ENCODE results near the gene TNS3. TPM values are rescaled to one million over a fixed set of nuclear protein-coding genes. Genes with fewer than 3 reads are reported as not detected.

TNS3 gene
- total and polyA plus RNA-seq, 2 donors (not counting 1 experiment from before 2014, with no cell fraction given): 11.4 to 77.5 TPM

GRCh38 chr7:47369736-47370135, 212.2 kb downstream of the TNS3 start:
- H3K9me3 Mint-ChIP-seq (ENCODE audit: insufficient read depth): no peaks in the 10 kb centered on the region
- no peaks in the 10 kb centered on the region for H4K20me1 ChIP-seq (ENCODE audit: control insufficient read depth, insufficient read depth, low read length, poor library complexity, severe bottlenecking)
- 100% methylated on average over 2 of the region's 3 CpGs for WGBS (ENCODE audit: insufficient coverage)

More at GRCh38 chr7:47369736-47370135, 212.2 kb downstream of the TNS3 start:
- Histone ChIP-seq H2AFZ (ENCODE audit: insufficient read depth, low read depth, low read length, poor library complexity, severe bottlenecking) (no peak overlapping the region), H3K27me3 (replicated peaks in 1 of 4; ENCODE audit: control extremely low read depth in 1 of 4, control insufficient read depth in 3 of 4, insufficient read depth in 4 of 4, low read length in 3 of 4) (no peaks in the 10 kb centered on the region), H3K9ac (ENCODE audit: low read length) (no peak overlapping the region), H3K4me1 (ENCODE audit: control insufficient read depth in 2 of 2, insufficient read depth in 2 of 2, low read length in 2 of 2) (no peaks in the 10 kb centered on the region), H3K79me2 (ENCODE audit: control insufficient read depth, insufficient read depth, low read length) (no peaks in the 10 kb centered on the region), H3K36me3 (replicated peaks in 1 of 2; ENCODE audit: control extremely low read depth in 1 of 2, control insufficient read depth in 1 of 2, extremely low read depth in 1 of 2, insufficient read depth in 2 of 2, low read length in 1 of 2) (peaks cover 0 to 25% of the 10 kb centered on the region in 2 experiments), H3K27ac (ENCODE audit: low read length in 2 of 2) (no peak overlapping the region), H3K9me3 (ENCODE audit: control extremely low read depth in 1 of 3, control insufficient read depth in 2 of 3, insufficient read depth in 1 of 3, low read length in 2 of 3) (peaks cover 0 to 2% (median 0%) of the 10 kb centered on the region in 3 donors), H3K4me2 (replicated peaks; ENCODE audit: low read depth, low read length, poor library complexity, severe bottlenecking) (no peak overlapping the region), H3K4me3 (ENCODE audit: control extremely low read depth in 1 of 5, extremely low read depth in 1 of 5, insufficient read depth in 1 of 5, low read depth in 2 of 5, low read length in 4 of 5) (no peak overlapping the region)
- ATAC-seq (ENCODE audit: low read depth) (no peak), DNase-seq (no peak)
- ChIA-PET POLR2A (no interaction called here), CTCF (no interaction called here)
- Mint-ChIP-seq H3K27me3 (no peaks in the 10 kb centered on the region), H3K4me1 (no peaks in the 10 kb centered on the region), H3K4me3 (no peak overlapping the region), H3K27ac (no peak overlapping the region)
- intact Hi-C loops (cut with micrococcal nuclease): no loop called here
- TF ChIP-seq CTCF (IDR thresholded peaks at IDR 0.05) (no peak), EZH2 (IDR thresholded peaks at IDR 0.05; ENCODE audit: borderline replicate concordance, insufficient read depth, low read depth, low read length, poor library complexity, severe bottlenecking) (no peak)

Measured in B cell (primary cell).